WTC11 (cell line): ENCODE measurements around the gene NFATC3.

ENCODE experiments used
- ATF1 ChIP-seq: sonication (generic); formaldehyde crosslinking; IDR thresholded peaks from 2 replicates; pipeline ENCODE4 v1.8.1; 2023; ENCODE audit warnings: mild to moderate bottlenecking, moderate library complexity, missing genetic modification reagents
- CBFB ChIP-seq: sonication (generic); formaldehyde crosslinking; IDR thresholded peaks from 2 replicates; pipeline ENCODE4 v1.8.1; 2022; ENCODE audit warnings: mild to moderate bottlenecking, low read depth, missing genetic modification reagents
- CREB1 ChIP-seq: sonication (generic); formaldehyde crosslinking; IDR thresholded peaks from 2 replicates; pipeline ENCODE4 v1.8.0; 2023; ENCODE audit warnings: mild to moderate bottlenecking, missing genetic modification reagents
- IRF2 ChIP-seq: sonication (generic); formaldehyde crosslinking; IDR thresholded peaks from 2 replicates; pipeline ENCODE4 v1.8.0; 2022; ENCODE audit warnings: low read depth, missing genetic modification reagents, borderline replicate concordance
- RELA ChIP-seq: sonication (generic); formaldehyde crosslinking; IDR thresholded peaks from 2 replicates; pipeline ENCODE4 v1.8.1; 2022; ENCODE audit warnings: missing genetic modification reagents, mild to moderate bottlenecking, borderline replicate concordance
- RORB ChIP-seq: fragments of 250-450 bp; sonication (Bioruptor Pico); IDR thresholded peaks from 2 replicates; pipeline ENCODE4 v1.9.0; 2021; ENCODE audit warnings: mild to moderate bottlenecking
- ZNF263 ChIP-seq: sonication (generic); formaldehyde crosslinking; IDR thresholded peaks from 2 replicates; pipeline ENCODE4 v1.8.1; 2022; ENCODE audit warnings: low read depth, mild to moderate bottlenecking, moderate library complexity, missing genetic modification reagents
- TF ChIP-seq, protein P1 (sequence below): fragments of 200-600 bp; IDR thresholded peaks from 2 replicates; pipeline ENCODE4 v1.8.0; 2022; ENCODE audit warnings: antibody characterized with exemption
- TF ChIP-seq, protein P2 (sequence below): sonication (generic); formaldehyde crosslinking; IDR thresholded peaks from 2 replicates; pipeline ENCODE4 v1.8.1; 2023; ENCODE audit warnings: mild to moderate bottlenecking, missing genetic modification reagents, moderate library complexity
- TF ChIP-seq, protein P3 (sequence below): sonication (generic); formaldehyde crosslinking; IDR thresholded peaks from 2 replicates; pipeline ENCODE4 v1.8.0; 2022; ENCODE audit warnings: mild to moderate bottlenecking, missing genetic modification reagents
- TF ChIP-seq, protein P4 (sequence below): sonication (generic); formaldehyde crosslinking; IDR thresholded peaks from 2 replicates; pipeline ENCODE4 v1.8.0; 2023; ENCODE audit warnings: missing genetic modification reagents
- TF ChIP-seq, protein P5 (sequence below): sonication (generic); formaldehyde crosslinking; IDR thresholded peaks from 2 replicates; pipeline ENCODE4 v1.8.1; 2023; ENCODE audit warnings: mild to moderate bottlenecking, missing genetic modification reagents, borderline replicate concordance
- TF ChIP-seq, protein P6 (sequence below): sonication (generic); formaldehyde crosslinking; conservative IDR thresholded peaks from 2 replicates; pipeline ENCODE4 v1.8.1; 2023; ENCODE audit warnings: mild to moderate bottlenecking, low read depth, missing genetic modification reagents, moderate library complexity
- TF ChIP-seq, protein P7 (sequence below): sonication (generic); formaldehyde crosslinking; IDR thresholded peaks from 2 replicates; pipeline ENCODE4 v1.8.1; 2023; ENCODE audit warnings: mild to moderate bottlenecking, missing genetic modification reagents

DNA sequence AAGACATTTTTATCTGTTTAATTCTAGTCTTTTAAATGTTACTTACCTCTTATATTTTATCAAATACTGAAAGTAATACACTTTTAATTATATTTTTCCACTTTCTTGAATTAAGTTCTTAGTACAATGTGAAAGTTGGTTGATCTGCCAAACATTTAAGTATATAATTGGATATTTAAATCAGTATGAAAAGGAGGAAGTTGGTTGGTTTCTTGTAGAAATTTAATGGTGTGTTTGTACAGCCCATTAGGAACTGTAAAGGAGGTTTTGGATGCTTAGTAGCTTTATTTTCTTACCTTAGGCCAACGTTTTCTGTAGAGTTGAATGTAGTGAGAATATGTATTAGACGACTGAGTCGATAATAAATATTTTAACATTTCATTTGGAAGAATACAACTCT is 5.4 kb downstream of the NFATC3 start:
- TF ChIP-seq CREB1: no peak
- TF ChIP-seq, protein P1, sequence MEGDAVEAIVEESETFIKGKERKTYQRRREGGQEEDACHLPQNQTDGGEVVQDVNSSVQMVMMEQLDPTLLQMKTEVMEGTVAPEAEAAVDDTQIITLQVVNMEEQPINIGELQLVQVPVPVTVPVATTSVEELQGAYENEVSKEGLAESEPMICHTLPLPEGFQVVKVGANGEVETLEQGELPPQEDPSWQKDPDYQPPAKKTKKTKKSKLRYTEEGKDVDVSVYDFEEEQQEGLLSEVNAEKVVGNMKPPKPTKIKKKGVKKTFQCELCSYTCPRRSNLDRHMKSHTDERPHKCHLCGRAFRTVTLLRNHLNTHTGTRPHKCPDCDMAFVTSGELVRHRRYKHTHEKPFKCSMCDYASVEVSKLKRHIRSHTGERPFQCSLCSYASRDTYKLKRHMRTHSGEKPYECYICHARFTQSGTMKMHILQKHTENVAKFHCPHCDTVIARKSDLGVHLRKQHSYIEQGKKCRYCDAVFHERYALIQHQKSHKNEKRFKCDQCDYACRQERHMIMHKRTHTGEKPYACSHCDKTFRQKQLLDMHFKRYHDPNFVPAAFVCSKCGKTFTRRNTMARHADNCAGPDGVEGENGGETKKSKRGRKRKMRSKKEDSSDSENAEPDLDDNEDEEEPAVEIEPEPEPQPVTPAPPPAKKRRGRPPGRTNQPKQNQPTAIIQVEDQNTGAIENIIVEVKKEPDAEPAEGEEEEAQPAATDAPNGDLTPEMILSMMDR: no peak
- TF ChIP-seq, protein P2, sequence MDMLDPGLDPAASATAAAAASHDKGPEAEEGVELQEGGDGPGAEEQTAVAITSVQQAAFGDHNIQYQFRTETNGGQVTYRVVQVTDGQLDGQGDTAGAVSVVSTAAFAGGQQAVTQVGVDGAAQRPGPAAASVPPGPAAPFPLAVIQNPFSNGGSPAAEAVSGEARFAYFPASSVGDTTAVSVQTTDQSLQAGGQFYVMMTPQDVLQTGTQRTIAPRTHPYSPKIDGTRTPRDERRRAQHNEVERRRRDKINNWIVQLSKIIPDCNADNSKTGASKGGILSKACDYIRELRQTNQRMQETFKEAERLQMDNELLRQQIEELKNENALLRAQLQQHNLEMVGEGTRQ: no peak
- TF ChIP-seq RELA (CRISPR knock-in tag): no peak
- TF ChIP-seq ZNF263 (CRISPR knock-in tag): no peak
- no peak for TF ChIP-seq RORB (CRISPR knock-in tag)
- TF ChIP-seq, protein P3, sequence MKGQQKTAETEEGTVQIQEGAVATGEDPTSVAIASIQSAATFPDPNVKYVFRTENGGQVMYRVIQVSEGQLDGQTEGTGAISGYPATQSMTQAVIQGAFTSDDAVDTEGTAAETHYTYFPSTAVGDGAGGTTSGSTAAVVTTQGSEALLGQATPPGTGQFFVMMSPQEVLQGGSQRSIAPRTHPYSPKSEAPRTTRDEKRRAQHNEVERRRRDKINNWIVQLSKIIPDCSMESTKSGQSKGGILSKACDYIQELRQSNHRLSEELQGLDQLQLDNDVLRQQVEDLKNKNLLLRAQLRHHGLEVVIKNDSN (CRISPR knock-in tag): no peak
- no peak for TF ChIP-seq IRF2
- no peak for TF ChIP-seq ATF1
- TF ChIP-seq, protein P4, sequence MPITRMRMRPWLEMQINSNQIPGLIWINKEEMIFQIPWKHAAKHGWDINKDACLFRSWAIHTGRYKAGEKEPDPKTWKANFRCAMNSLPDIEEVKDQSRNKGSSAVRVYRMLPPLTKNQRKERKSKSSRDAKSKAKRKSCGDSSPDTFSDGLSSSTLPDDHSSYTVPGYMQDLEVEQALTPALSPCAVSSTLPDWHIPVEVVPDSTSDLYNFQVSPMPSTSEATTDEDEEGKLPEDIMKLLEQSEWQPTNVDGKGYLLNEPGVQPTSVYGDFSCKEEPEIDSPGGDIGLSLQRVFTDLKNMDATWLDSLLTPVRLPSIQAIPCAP: no peak
- TF ChIP-seq, protein P5, sequence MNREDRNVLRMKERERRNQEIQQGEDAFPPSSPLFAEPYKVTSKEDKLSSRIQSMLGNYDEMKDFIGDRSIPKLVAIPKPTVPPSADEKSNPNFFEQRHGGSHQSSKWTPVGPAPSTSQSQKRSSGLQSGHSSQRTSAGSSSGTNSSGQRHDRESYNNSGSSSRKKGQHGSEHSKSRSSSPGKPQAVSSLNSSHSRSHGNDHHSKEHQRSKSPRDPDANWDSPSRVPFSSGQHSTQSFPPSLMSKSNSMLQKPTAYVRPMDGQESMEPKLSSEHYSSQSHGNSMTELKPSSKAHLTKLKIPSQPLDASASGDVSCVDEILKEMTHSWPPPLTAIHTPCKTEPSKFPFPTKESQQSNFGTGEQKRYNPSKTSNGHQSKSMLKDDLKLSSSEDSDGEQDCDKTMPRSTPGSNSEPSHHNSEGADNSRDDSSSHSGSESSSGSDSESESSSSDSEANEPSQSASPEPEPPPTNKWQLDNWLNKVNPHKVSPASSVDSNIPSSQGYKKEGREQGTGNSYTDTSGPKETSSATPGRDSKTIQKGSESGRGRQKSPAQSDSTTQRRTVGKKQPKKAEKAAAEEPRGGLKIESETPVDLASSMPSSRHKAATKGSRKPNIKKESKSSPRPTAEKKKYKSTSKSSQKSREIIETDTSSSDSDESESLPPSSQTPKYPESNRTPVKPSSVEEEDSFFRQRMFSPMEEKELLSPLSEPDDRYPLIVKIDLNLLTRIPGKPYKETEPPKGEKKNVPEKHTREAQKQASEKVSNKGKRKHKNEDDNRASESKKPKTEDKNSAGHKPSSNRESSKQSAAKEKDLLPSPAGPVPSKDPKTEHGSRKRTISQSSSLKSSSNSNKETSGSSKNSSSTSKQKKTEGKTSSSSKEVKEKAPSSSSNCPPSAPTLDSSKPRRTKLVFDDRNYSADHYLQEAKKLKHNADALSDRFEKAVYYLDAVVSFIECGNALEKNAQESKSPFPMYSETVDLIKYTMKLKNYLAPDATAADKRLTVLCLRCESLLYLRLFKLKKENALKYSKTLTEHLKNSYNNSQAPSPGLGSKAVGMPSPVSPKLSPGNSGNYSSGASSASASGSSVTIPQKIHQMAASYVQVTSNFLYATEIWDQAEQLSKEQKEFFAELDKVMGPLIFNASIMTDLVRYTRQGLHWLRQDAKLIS (CRISPR knock-in tag): no peak
- no peak for TF ChIP-seq CBFB (CRISPR knock-in tag)
- TF ChIP-seq, protein P6, sequence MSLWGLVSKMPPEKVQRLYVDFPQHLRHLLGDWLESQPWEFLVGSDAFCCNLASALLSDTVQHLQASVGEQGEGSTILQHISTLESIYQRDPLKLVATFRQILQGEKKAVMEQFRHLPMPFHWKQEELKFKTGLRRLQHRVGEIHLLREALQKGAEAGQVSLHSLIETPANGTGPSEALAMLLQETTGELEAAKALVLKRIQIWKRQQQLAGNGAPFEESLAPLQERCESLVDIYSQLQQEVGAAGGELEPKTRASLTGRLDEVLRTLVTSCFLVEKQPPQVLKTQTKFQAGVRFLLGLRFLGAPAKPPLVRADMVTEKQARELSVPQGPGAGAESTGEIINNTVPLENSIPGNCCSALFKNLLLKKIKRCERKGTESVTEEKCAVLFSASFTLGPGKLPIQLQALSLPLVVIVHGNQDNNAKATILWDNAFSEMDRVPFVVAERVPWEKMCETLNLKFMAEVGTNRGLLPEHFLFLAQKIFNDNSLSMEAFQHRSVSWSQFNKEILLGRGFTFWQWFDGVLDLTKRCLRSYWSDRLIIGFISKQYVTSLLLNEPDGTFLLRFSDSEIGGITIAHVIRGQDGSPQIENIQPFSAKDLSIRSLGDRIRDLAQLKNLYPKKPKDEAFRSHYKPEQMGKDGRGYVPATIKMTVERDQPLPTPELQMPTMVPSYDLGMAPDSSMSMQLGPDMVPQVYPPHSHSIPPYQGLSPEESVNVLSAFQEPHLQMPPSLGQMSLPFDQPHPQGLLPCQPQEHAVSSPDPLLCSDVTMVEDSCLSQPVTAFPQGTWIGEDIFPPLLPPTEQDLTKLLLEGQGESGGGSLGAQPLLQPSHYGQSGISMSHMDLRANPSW (CRISPR knock-in tag): no peak
- TF ChIP-seq, protein P7, sequence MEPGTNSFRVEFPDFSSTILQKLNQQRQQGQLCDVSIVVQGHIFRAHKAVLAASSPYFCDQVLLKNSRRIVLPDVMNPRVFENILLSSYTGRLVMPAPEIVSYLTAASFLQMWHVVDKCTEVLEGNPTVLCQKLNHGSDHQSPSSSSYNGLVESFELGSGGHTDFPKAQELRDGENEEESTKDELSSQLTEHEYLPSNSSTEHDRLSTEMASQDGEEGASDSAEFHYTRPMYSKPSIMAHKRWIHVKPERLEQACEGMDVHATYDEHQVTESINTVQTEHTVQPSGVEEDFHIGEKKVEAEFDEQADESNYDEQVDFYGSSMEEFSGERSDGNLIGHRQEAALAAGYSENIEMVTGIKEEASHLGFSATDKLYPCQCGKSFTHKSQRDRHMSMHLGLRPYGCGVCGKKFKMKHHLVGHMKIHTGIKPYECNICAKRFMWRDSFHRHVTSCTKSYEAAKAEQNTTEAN (CRISPR knock-in tag): no peak
